Esophagus squamous epithelium (tissue), 5 donors: ENCODE data around the gene PLXDC2. TPM values are rescaled to one million over a fixed set of nuclear protein-coding genes. Genes with fewer than 3 reads are reported as not detected.

ENCODE experiments used
- DNase-seq: peaks from one replicate; lab custom pipeline; 2025; lab: John Stamatoyannopoulos, UW
- H3K27ac ChIP-seq, 4 donors: fragments of 200-600 bp; sonication (generic); one replicate each; pipeline ENCODE4 v1.5.1; 2016 to 2019; ENCODE audit warnings: mild to moderate bottlenecking in 1 of 4
- H3K27me3 ChIP-seq, 4 donors: fragments of 200-600 bp; sonication (generic); 1 replicate in 3 of 4; 2 replicates in 1 of 4; pipeline versions ENCODE4 v1.5.1 to v1.6.0; 2017 to 2021; ENCODE audit warnings: antibody characterized with exemption in 1 of 4
- H3K36me3 ChIP-seq, 3 donors: fragments of 200-600 bp; sonication (generic); one replicate each; pipeline ENCODE4 v1.5.1; 2016 to 2019
- H3K4me1 ChIP-seq, 3 donors: fragments of 200-600 bp; sonication (generic); one replicate each; pipeline ENCODE4 v1.5.1; 2017 to 2019
- H3K4me3 ChIP-seq, 4 donors: fragments of 200-600 bp; sonication (generic); 1 replicate in 3 of 4; 2 replicates in 1 of 4; pipeline ENCODE4 v1.5.1; 2016 to 2019; ENCODE audit warnings: mild to moderate bottlenecking in 2 of 4, moderate library complexity in 1 of 4
- H3K9me3 ChIP-seq, 3 donors: fragments of 200-600 bp; sonication (generic); one replicate each; pipeline ENCODE4 v1.5.1; 2016 to 2019
- POLR2A ChIP-seq, 4 donors: fragments of 450-650 bp; IDR thresholded peaks; one replicate each; pipeline ENCODE4 v1.6.1; 2017; ENCODE audit warnings: antibody characterized with exemption in 4 of 4, mild to moderate bottlenecking in 4 of 4, moderate library complexity in 3 of 4
- WGBS, 2 donors: methylation state at CpG; one replicate each; pipeline ENCODE4 v1.1.5; 2018; 5-methylcytosine and 5-hydroxymethylcytosine counted together
- intact Hi-C: fragments of 100-400 bp; cut with DNase I; formaldehyde crosslinking; loops from one replicate; pipeline ENCODE4 v1.15.0; 2022
- total RNA-seq, 4 donors: library from RNA; depleted of rRNA; stranded (reverse); fragments of >200 nt; gene quantifications; one replicate each; pipeline ENCODE4 v1.1.0, GENCODE V29; 2016
- TF ChIP-seq, protein P1 (sequence below), 6 experiments: fragments of 450-650 bp in 4 of 6; fragments of 200-600 bp in 2 of 6; sonication (generic) in 2 of 6; IDR thresholded peaks; one replicate each; pipeline ENCODE4 v1.5.1; 2016 to 2019; ENCODE audit warnings: antibody characterized with exemption in 6 of 6, mild to moderate bottlenecking in 4 of 6, moderate library complexity in 4 of 6
- donor health status: DM: yes; HTN: yes; CAD: no.

The PLXDC2 gene
- total RNA-seq, 4 donors from 2014 or later: 22.4 to 50.4 (median 36.9) TPM

DNA sequence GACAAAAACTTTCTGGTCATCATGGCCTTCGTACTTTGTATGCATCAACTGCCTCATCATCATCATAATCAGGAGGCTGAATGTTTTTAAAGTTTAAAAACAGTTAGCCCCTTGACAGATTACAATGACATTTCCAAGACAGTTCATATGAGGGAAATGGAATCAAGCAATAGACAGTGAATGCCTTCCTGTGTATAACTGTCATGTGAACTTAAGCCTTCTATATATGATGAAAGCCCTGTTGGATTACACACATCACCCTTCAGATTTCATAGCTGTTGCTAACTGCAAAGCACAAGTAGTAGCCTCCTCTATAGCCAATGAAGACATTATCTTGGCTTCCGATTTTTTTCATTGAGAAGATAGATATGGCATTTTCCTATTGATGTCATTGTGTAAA lies 154.0 kb downstream of the PLXDC2 start:
- H3K4me1 ChIP-seq: peaks cover 0 to 22% (median 5%) of the 10 kb centered on the region in 3 donors
- H3K36me3 ChIP-seq: no peaks in the 10 kb centered on the region
- DNase-seq: no peak
- no peaks in the 10 kb centered on the region for H3K27me3 ChIP-seq
- no peak overlapping the region for H3K4me3 ChIP-seq
- intact Hi-C loops: no loop called here
- H3K9me3 ChIP-seq: no peaks in the 10 kb centered on the region
- no peak for TF ChIP-seq POLR2A (IDR thresholded peaks at IDR 0.05)
- TF ChIP-seq, protein P1, sequence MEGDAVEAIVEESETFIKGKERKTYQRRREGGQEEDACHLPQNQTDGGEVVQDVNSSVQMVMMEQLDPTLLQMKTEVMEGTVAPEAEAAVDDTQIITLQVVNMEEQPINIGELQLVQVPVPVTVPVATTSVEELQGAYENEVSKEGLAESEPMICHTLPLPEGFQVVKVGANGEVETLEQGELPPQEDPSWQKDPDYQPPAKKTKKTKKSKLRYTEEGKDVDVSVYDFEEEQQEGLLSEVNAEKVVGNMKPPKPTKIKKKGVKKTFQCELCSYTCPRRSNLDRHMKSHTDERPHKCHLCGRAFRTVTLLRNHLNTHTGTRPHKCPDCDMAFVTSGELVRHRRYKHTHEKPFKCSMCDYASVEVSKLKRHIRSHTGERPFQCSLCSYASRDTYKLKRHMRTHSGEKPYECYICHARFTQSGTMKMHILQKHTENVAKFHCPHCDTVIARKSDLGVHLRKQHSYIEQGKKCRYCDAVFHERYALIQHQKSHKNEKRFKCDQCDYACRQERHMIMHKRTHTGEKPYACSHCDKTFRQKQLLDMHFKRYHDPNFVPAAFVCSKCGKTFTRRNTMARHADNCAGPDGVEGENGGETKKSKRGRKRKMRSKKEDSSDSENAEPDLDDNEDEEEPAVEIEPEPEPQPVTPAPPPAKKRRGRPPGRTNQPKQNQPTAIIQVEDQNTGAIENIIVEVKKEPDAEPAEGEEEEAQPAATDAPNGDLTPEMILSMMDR (IDR thresholded peaks at IDR 0.05): no peak
- no peak overlapping the region for H3K27ac ChIP-seq
- WGBS, 2 donors: 59 to 81% methylated on average over 2 of the region's 2 CpGs

- DNase-seq: no peak
- Histone ChIP-seq H3K36me3 (no peaks in the 10 kb centered on the region), H3K27ac (peak overlapping the region in 1 of 4 donors; percentile 25), H3K4me3 (no peak overlapping the region), H3K4me1 (peaks cover 0 to 22% (median 5%) of the 10 kb centered on the region in 3 donors), H3K9me3 (no peaks in the 10 kb centered on the region), H3K27me3 (no peaks in the 10 kb centered on the region)
- 24 to 32% methylated on average over 4 of the region's 4 CpGs for WGBS, 2 donors
- intact Hi-C loops: no loop called here
- TF ChIP-seq, protein P1 (IDR thresholded peaks at IDR 0.05): no peak
- no peak for TF ChIP-seq POLR2A (IDR thresholded peaks at IDR 0.05)
These were observed 154.5 kb downstream of the PLXDC2 start for GRCh38 chr10:19970717-19971116.

DNA sequence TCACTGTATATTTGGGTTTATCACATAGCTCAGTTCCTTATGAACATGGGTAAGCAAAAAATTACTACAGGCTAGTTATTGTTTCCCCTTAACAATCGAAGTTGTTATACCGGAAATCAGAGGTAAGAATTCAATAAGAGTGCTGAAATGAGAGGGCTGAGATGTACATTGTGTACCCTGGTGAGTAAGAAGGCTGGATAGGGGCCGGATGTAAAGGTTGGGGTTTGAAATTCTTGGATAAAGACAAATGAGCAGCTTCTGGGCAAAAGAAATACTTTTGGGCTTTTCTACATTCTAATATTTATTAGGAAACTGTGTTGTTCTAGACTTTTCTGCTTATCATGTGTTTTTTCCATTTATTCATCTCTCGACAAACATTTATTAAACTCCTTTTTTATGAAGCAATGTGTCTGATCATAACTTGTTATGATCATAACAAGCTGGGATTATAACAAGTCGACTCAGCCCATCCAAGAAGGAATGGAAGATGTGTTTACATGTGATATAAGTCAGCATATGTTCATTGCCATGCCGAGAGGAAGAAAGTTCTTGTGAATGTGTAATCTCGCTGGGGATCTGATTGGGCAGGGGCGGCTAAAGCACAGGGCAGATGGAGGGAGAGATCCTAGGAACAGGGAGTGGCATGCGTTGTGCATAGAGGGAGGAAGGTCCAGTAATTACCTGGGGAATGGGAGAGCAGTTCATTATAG lies 155.3 kb downstream of the PLXDC2 start:
- intact Hi-C loops: no loop called here

GRCh38 chr10:19974138-19974537 lies 157.9 kb downstream of the PLXDC2 start:
- Histone ChIP-seq H3K27me3 (no peaks in the 10 kb centered on the region), H3K9me3 (peaks cover 0 to 4% (median 0%) of the 10 kb centered on the region in 3 donors), H3K4me3 (no peak overlapping the region), H3K4me1 (peaks cover 0 to 23% (median 5%) of the 10 kb centered on the region in 3 donors), H3K27ac (no peak overlapping the region), H3K36me3 (no peaks in the 10 kb centered on the region)
- DNase-seq: no peak
- WGBS, 2 donors: 50 to 77% methylated on average over 1 of the region's 1 CpG
- intact Hi-C loops: no loop called here
- TF ChIP-seq, protein P1 (IDR thresholded peaks at IDR 0.05): no peak
- TF ChIP-seq POLR2A (IDR thresholded peaks at IDR 0.05): no peak

More for the DNA sequence above, 155.3 kb downstream of the PLXDC2 start:
- TF ChIP-seq POLR2A (IDR thresholded peaks at IDR 0.05): no peak
- TF ChIP-seq, protein P1 (IDR thresholded peaks at IDR 0.05): no peak
- Histone ChIP-seq H3K9me3 (no peaks in the 10 kb centered on the region), H3K4me1 (peaks cover 0 to 22% (median 5%) of the 10 kb centered on the region in 3 donors), H3K27ac (peak overlapping the region in 1 of 4 donors; percentile 25), H3K27me3 (no peaks in the 10 kb centered on the region), H3K4me3 (no peak overlapping the region), H3K36me3 (no peaks in the 10 kb centered on the region)
- DNase-seq: no peak
- WGBS, 2 donors: 57 to 58% methylated on average over 9 of the region's 9 CpGs

DNA sequence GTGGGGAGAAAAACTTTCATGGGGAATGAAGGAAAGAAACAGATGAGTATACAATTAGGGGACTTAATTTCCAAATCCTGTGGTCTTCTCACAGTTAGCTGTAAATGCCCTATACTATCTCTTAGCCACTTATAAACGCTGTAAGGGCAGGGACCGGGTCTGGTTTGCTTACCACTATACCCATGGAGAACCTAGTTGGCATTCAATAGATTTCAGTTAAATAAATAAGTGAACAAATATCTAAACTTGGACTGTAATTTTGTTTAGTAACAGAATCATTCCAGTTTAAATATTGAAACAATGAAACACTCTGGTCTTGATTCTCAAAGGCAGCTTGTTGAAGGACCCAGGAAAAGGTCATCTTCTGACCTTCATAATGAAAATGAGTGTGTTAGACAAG lies 158.3 kb downstream of the PLXDC2 start:
- Histone ChIP-seq H3K27ac (no peak overlapping the region), H3K9me3 (peaks cover 0 to 4% (median 0%) of the 10 kb centered on the region in 3 donors), H3K4me3 (no peak overlapping the region), H3K36me3 (no peaks in the 10 kb centered on the region), H3K4me1 (peaks cover 0 to 27% (median 5%) of the 10 kb centered on the region in 3 donors), H3K27me3 (no peaks in the 10 kb centered on the region)
- TF ChIP-seq, protein P1 (IDR thresholded peaks at IDR 0.05): no peak
- no peak for TF ChIP-seq POLR2A (IDR thresholded peaks at IDR 0.05)
- 73 to 80% methylated on average over 2 of the region's 2 CpGs for WGBS, 2 donors
- no peak for DNase-seq
- intact Hi-C loops: no loop called here
